ENCODE data around the gene SYK. TPM values are rescaled to one million over a fixed set of nuclear protein-coding genes. Genes with fewer than 3 reads are reported as not detected.

SYK gene
- total RNA-seq, 4 donors from 2014 or later: 50.7 to 107 (median 87.1) TPM

DNA sequence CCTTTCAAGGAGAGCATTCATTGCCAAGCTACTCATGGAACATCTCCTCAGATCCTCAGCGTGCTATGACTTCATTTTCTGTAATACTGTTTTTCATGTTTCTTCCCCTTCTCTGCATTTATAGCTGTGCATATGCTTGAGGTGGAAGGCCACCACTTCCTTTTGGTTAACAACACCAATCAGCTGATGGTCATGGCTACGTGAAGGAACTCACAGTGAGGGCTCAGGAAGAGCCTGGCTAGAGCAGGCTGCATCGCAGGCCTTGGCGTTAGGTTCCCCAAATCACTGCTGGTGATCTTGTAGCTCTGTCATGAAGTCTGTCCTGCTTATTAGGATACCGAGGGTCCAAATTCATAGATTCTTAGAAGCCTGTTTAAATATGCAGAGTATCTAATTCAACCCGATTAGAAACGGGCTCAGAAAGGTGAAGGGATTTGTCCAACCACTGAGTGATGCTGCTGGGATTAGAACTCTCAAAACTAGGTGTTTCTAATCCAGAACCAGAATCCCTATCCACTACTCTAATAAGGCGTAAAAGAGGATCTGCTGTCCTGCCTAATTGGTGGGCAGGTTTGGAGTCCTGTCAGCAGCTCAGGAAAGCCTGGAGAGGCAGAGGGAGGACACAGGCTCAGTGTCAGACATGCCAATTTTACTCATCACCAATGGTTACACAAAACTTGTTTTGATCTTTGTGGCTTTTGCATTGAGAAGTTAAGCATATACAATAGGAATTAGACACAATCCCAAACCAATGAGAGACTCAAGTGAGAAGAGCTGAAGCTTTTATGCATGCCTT lies 7.5 kb downstream of the SYK start:
- H3K27ac ChIP-seq: peak overlapping the region in 2 of 3 donors; percentile 72 to 76
- H3K36me3 ChIP-seq: no peaks in the 10 kb centered on the region
- no peak for DNase-seq
- no peaks in the 10 kb centered on the region for H3K9me3 ChIP-seq
- no peak overlapping the region for H3K4me3 ChIP-seq (replicated peaks in 1 of 3)
- intact Hi-C loops (cut with DNase I): no loop called here
- H3K4me1 ChIP-seq: peaks cover 64 to 84% of the 10 kb centered on the region in 2 donors
- 82 to 87% methylated on average over 8 of the region's 8 CpGs for WGBS, 2 donors
- TF ChIP-seq CTCF (IDR thresholded peaks at IDR 0.05): no peak
- TF ChIP-seq POLR2A (IDR thresholded peaks at IDR 0.05): no peak
- H3K27me3 ChIP-seq: no peaks in the 10 kb centered on the region

GRCh38 chr9:90810691-90811090 lies 9.1 kb downstream of the SYK start:
- no peak overlapping the region for H3K4me3 ChIP-seq (replicated peaks in 1 of 3)
- no peaks in the 10 kb centered on the region for H3K36me3 ChIP-seq
- no peaks in the 10 kb centered on the region for H3K27me3 ChIP-seq
- DNase-seq: peak; percentile 69 to 81
- intact Hi-C loops (cut with DNase I): no loop called here
- H3K27ac ChIP-seq: peak overlapping the region; percentile 41 to 76 (median 43)
- 27 to 46% methylated on average over 4 of the region's 4 CpGs for WGBS, 2 donors
- peaks cover 66 to 87% of the 10 kb centered on the region in 2 donors for H3K4me1 ChIP-seq
- TF ChIP-seq POLR2A (IDR thresholded peaks at IDR 0.05): no peak
- TF ChIP-seq CTCF (IDR thresholded peaks at IDR 0.05): no peak
- H3K9me3 ChIP-seq: no peaks in the 10 kb centered on the region

DNA sequence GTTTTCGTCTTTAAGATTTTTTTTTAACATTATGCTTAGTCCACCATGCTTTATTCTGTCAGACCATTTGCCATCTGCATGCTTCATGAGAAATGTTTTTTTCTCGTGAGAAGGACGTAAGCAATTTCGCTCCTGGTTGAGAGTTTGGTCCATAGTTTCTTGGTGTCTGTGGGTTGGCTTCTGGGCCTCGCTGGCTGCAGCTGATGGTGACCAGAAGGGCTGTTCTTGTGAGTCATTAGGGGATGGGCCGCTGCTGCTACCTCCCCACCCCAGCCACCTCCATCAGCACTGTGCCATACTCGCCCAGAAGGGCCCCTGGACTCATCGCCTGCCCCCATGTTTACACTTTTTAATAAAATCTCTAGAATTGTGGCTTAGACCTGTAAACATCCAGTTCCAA lies 11.4 kb downstream of the SYK start:
- Histone ChIP-seq H3K36me3 (no peaks in the 10 kb centered on the region), H3K27me3 (no peaks in the 10 kb centered on the region), H3K4me1 (peaks cover 45 to 72% of the 10 kb centered on the region in 2 donors), H3K4me3 (replicated peaks in 1 of 3) (no peak overlapping the region), H3K9me3 (no peaks in the 10 kb centered on the region), H3K27ac (no peak overlapping the region)
- 83 to 90% methylated on average over 8 of the region's 8 CpGs for WGBS, 2 donors
- DNase-seq: no peak
- intact Hi-C loops (cut with DNase I): no loop called here
- no peak for TF ChIP-seq POLR2A (IDR thresholded peaks at IDR 0.05)
- TF ChIP-seq CTCF (IDR thresholded peaks at IDR 0.05): no peak

DNA sequence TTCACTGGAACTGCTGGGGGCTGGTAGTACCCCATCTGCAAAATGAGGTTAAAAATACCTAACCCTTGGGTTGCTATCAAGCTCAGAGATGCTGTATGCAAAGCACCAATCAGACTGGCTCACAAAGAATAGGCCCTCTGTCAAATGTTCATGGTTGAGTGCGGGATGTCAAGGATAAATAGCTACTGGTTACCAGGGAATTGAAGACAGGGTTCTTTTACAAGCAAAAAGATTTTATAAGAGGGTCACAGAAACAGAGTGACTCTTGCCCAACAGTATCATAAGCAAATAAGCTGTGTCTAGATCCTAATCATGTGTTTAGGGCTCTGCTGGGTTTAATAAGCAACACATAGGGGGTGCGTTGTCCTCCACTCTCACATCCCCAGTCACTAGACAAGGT lies 11.9 kb downstream of the SYK start:
- Histone ChIP-seq H3K27ac (no peak overlapping the region), H3K4me3 (replicated peaks in 1 of 3) (no peak overlapping the region), H3K9me3 (no peaks in the 10 kb centered on the region), H3K27me3 (no peaks in the 10 kb centered on the region), H3K36me3 (no peaks in the 10 kb centered on the region), H3K4me1 (peaks cover 41 to 67% of the 10 kb centered on the region in 2 donors)
- TF ChIP-seq POLR2A (IDR thresholded peaks at IDR 0.05) (no peak), CTCF (IDR thresholded peaks at IDR 0.05) (no peak)
- WGBS, 2 donors: 71 to 93% methylated on average over 2 of the region's 2 CpGs
- DNase-seq: no peak
- intact Hi-C loops (cut with DNase I): no loop called here

- Histone ChIP-seq H3K4me3 (replicated peaks in 1 of 3) (no peak overlapping the region), H3K36me3 (no peaks in the 10 kb centered on the region), H3K4me1 (peaks cover 33 to 59% of the 10 kb centered on the region in 2 donors), H3K27ac (no peak overlapping the region), H3K27me3 (no peaks in the 10 kb centered on the region), H3K9me3 (no peaks in the 10 kb centered on the region)
- intact Hi-C loops (cut with DNase I): no loop called here
- no peak for TF ChIP-seq POLR2A (IDR thresholded peaks at IDR 0.05)
- no peak for TF ChIP-seq CTCF (IDR thresholded peaks at IDR 0.05)
- no peak for DNase-seq
- 78 to 99% methylated on average over 4 of the region's 4 CpGs for WGBS, 2 donors
Measured at GRCh38 chr9:90814355-90814754, 12.7 kb downstream of the SYK start.

Measured in thyroid gland (tissue), 4 donors.